GM19023 (cell line): Measurements from ENCODE around the gene RIC1.
"Not testable (repeated sequence)": the region's sequence is repeated elsewhere in the genome, so short reads cannot be mapped to it uniquely, and the experiment has no call there.

Experiments
- ATAC-seq: cut with Tn5 transposase; IDR thresholded peaks from one replicate; pipeline ENCODE4 v1.9.1; 2021; ENCODE audit warnings: mild to moderate bottlenecking, moderate library complexity; ENCODE audit not compliant: unreplicated experiment

RIC1 gene

GRCh38 chr9:5628530-5629311 lies at the start of gene RIC1:
RIC1 (plus strand) TSS chr9:5629107; CDS start chr9:5629310, 203 bp downstream.
- ATAC-seq, result peak; percentile 70

GRCh38 chr9:5579881-5580280 lies 49.0 kb upstream of the RIC1 start:
- no peak for ATAC-seq

- ATAC-seq, result no peak
Observed at GRCh38 chr9:5580650-5581049, 48.3 kb upstream of the RIC1 start.

GRCh38 chr9:5581706-5582105 lies 47.2 kb upstream of the RIC1 start:
- ATAC-seq, result not testable (repeated sequence)

- ATAC-seq, result peak; percentile 54
Observed at GRCh38 chr9:5582835-5583195, 46.1 kb upstream of the RIC1 start.

- peak; percentile 43 for ATAC-seq
Observed at GRCh38 chr9:5586391-5586802, 42.5 kb upstream of the RIC1 start.

- peak; percentile 25 for ATAC-seq
Observed at GRCh38 chr9:5587024-5587423, 41.9 kb upstream of the RIC1 start.

- no peak for ATAC-seq
Observed at GRCh38 chr9:5592231-5592630, 36.7 kb upstream of the RIC1 start.

- ATAC-seq, result no peak
Observed at GRCh38 chr9:5592904-5593303, 36.0 kb upstream of the RIC1 start.

GRCh38 chr9:5593904-5594303 lies 35.0 kb upstream of the RIC1 start:
- ATAC-seq, result peak; percentile 67

- ATAC-seq, result no peak
Observed at GRCh38 chr9:5596173-5596572, 32.7 kb upstream of the RIC1 start.

- ATAC-seq, result no peak
Observed at GRCh38 chr9:5608298-5609225, 20.3 kb upstream of the RIC1 start.

- ATAC-seq, result no peak
Observed at GRCh38 chr9:5609226-5609596, 19.7 kb upstream of the RIC1 start.

- no peak for ATAC-seq
Observed at GRCh38 chr9:5610491-5610890, 18.4 kb upstream of the RIC1 start.

GRCh38 chr9:5611321-5612184 lies 17.4 kb upstream of the RIC1 start:
- no peak for ATAC-seq

GRCh38 chr9:5612185-5612530 lies 16.7 kb upstream of the RIC1 start:
- ATAC-seq, result no peak

- ATAC-seq, result no peak
Observed at GRCh38 chr9:5614192-5614591, 14.7 kb upstream of the RIC1 start.

GRCh38 chr9:5614985-5615384 lies 13.9 kb upstream of the RIC1 start:
- ATAC-seq, result no peak

- peak; percentile 83 for ATAC-seq
Observed at GRCh38 chr9:5617749-5618148, 11.2 kb upstream of the RIC1 start.

GRCh38 chr9:5620494-5620893 lies 8.4 kb upstream of the RIC1 start:
- ATAC-seq, result no peak

GRCh38 chr9:5621327-5621726 lies 7.6 kb upstream of the RIC1 start:
- no peak for ATAC-seq
